HepG2 (cell line): ENCODE results near the gene ZFPL1. TPM values are rescaled to one million over a fixed set of nuclear protein-coding genes. Genes with fewer than 3 reads are reported as not detected.
A peak's percentile ranks its signal among the peaks of the same experiment; 100 is the strongest.

Experiments
- ATF7 ChIP-seq, 2 experiments: fragments of 450-650 bp in 1 of 2; sonication (generic) in 1 of 2; formaldehyde crosslinking in 1 of 2; IDR thresholded peaks; 2 replicates each; pipeline versions ENCODE4 v1.4.0 to v1.6.1; 2016 to 2020; ENCODE audit warnings: antibody characterized with exemption in 1 of 2, mild to moderate bottlenecking in 1 of 2, missing genetic modification reagents in 1 of 2
- GLI4 ChIP-seq: sonication (generic); formaldehyde crosslinking; IDR thresholded peaks from 2 replicates; pipeline ENCODE4 v1.5.1; 2020; ENCODE audit warnings: missing genetic modification reagents, mild to moderate bottlenecking, moderate library complexity, borderline replicate concordance
- HMGXB3 ChIP-seq: sonication (generic); formaldehyde crosslinking; IDR thresholded peaks from 2 replicates; pipeline ENCODE4 v1.4.0; 2020; ENCODE audit warnings: missing genetic modification reagents, borderline replicate concordance
- KAT7 ChIP-seq: IDR thresholded peaks from 2 replicates; pipeline ENCODE4 v1.6.1; 2018; ENCODE audit warnings: borderline replicate concordance, missing compliant biosample characterization
- KLF6 ChIP-seq: IDR thresholded peaks from 2 replicates; pipeline ENCODE4 v1.8.0; 2016; ENCODE audit warnings: missing biosample characterization, missing genetic modification reagents
- KMT2A ChIP-seq: sonication (generic); formaldehyde crosslinking; IDR thresholded peaks from 2 replicates; pipeline ENCODE4 v1.4.0; 2020; ENCODE audit warnings: missing genetic modification reagents
- RBM39 ChIP-seq: fragments of 200-400 bp; formaldehyde crosslinking; IDR thresholded peaks from one replicate; pipeline ENCODE4 v1.6.1; 2018; ENCODE audit warnings: antibody characterized with exemption, mild to moderate bottlenecking, low read depth, low read length; ENCODE audit not compliant: poor library complexity, severe bottlenecking
- RNF2 ChIP-seq: fragments of 450-650 bp; conservative IDR thresholded peaks from 2 replicates; pipeline ENCODE4 v1.6.1; 2016; ENCODE audit warnings: low read depth
- SIX4 ChIP-seq: sonication (generic); formaldehyde crosslinking; IDR thresholded peaks from 2 replicates; pipeline ENCODE4 v1.4.0; 2020; ENCODE audit warnings: missing genetic modification reagents
- SMYD3 ChIP-seq: sonication (generic); formaldehyde crosslinking; IDR thresholded peaks from 2 replicates; pipeline ENCODE4 v1.8.1; 2023; ENCODE audit warnings: mild to moderate bottlenecking, missing genetic modification reagents
- SSRP1 ChIP-seq: IDR thresholded peaks from 2 replicates; pipeline ENCODE4 v1.6.1; 2016; ENCODE audit warnings: control low read depth
- THYN1 ChIP-seq: sonication (generic); formaldehyde crosslinking; IDR thresholded peaks from 2 replicates; pipeline ENCODE4 v1.8.1; 2023; ENCODE audit warnings: low read depth, mild to moderate bottlenecking, moderate library complexity, missing genetic modification reagents, borderline replicate concordance
- ZBTB4 ChIP-seq: sonication (generic); formaldehyde crosslinking; IDR thresholded peaks from 2 replicates; pipeline ENCODE4 v1.4.0; 2020; ENCODE audit warnings: missing genetic modification reagents, mild to moderate bottlenecking, borderline replicate concordance
- polyA plus RNA-seq, 8 experiments: library from polyadenylated mRNA; depleted of rRNA in 3 of 8; stranded (reverse) in 7 of 8; unstranded in 1 of 8; fragments of >200 nt; fragmentation: Illumina TruSeq in 4 of 8; extraction: Trizol in 4 of 8; gene quantifications; 2 replicates each; pipeline versions ENCODE4 v1.2.1 to v1.2.3, GENCODE V29; 2011 to 2016; ENCODE audit warnings: low read depth in 4 of 8, missing spikeins in 1 of 8, mixed read lengths in 1 of 8; ENCODE audit not compliant: insufficient read depth in 1 of 8
- total RNA-seq, 5 experiments: library from RNA; depleted of rRNA; stranded (reverse); fragments of >200 nt; fragmentation: Illumina TruSeq; extraction: Trizol; gene quantifications; 2 replicates each; pipeline ENCODE4 v1.2.3, GENCODE V29; 2016; ENCODE audit warnings: low read depth in 1 of 5
- TF ChIP-seq, protein P1 (sequence below): IDR thresholded peaks from 2 replicates; pipeline ENCODE4 v1.6.1; 2016
- TF ChIP-seq, protein P2 (sequence below): sonication (generic); formaldehyde crosslinking; IDR thresholded peaks from 2 replicates; pipeline ENCODE4 v1.4.0; 2020; ENCODE audit warnings: mild to moderate bottlenecking, missing genetic modification reagents
- TF ChIP-seq, protein P3 (sequence below): IDR thresholded peaks from 2 replicates; pipeline ENCODE4 v1.6.1; 2016; ENCODE audit warnings: control low read depth

Gene ZFPL1
- total and polyA plus RNA-seq, 2 of the 13 experiments (the other 11 are each of a cell fraction or from before 2014, with no cell fraction given): 32.2 to 56.0 TPM

- TF ChIP-seq SSRP1 (CRISPR knock-in tag) (0 out of 2 replicates have a peak, but pooled peaks have one; percentile 25), GLI4 (CRISPR knock-in tag) (no peak), SIX4 (CRISPR knock-in tag) (no peak; the same call in 1 of the 2 replicates), KAT7 (CRISPR knock-in tag) (peak; percentile 71; the same call in 1 of the 2 replicates), KMT2A (peak; percentile 94), ATF7 (IDR thresholded peaks at IDR 0.05) (peak; percentile 63), ATF7 (CRISPR knock-in tag; IDR thresholded peaks at IDR 0.05) (no peak), RNF2 (no peak), SMYD3 (CRISPR knock-in tag) (no peak), RBM39 (no peak), ZBTB4 (CRISPR knock-in tag) (0 out of 2 replicates have a peak, but pooled peaks have one; percentile 57), THYN1 (CRISPR knock-in tag) (no peak), HMGXB3 (peak; percentile 67; the same call in 1 of the 2 replicates), KLF6 (no peak)
- TF ChIP-seq, protein P1, sequence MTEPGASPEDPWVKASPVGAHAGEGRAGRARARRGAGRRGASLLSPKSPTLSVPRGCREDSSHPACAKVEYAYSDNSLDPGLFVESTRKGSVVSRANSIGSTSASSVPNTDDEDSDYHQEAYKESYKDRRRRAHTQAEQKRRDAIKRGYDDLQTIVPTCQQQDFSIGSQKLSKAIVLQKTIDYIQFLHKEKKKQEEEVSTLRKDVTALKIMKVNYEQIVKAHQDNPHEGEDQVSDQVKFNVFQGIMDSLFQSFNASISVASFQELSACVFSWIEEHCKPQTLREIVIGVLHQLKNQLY (CRISPR knock-in tag): no peak
- TF ChIP-seq, protein P2, sequence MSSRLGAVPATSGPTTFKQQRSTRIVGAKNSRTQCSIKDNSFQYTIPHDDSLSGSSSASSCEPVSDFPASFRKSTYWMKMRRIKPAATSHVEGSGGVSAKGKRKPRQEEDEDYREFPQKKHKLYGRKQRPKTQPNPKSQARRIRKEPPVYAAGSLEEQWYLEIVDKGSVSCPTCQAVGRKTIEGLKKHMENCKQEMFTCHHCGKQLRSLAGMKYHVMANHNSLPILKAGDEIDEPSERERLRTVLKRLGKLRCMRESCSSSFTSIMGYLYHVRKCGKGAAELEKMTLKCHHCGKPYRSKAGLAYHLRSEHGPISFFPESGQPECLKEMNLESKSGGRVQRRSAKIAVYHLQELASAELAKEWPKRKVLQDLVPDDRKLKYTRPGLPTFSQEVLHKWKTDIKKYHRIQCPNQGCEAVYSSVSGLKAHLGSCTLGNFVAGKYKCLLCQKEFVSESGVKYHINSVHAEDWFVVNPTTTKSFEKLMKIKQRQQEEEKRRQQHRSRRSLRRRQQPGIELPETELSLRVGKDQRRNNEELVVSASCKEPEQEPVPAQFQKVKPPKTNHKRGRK (CRISPR knock-in tag): no peak
- TF ChIP-seq, protein P3, sequence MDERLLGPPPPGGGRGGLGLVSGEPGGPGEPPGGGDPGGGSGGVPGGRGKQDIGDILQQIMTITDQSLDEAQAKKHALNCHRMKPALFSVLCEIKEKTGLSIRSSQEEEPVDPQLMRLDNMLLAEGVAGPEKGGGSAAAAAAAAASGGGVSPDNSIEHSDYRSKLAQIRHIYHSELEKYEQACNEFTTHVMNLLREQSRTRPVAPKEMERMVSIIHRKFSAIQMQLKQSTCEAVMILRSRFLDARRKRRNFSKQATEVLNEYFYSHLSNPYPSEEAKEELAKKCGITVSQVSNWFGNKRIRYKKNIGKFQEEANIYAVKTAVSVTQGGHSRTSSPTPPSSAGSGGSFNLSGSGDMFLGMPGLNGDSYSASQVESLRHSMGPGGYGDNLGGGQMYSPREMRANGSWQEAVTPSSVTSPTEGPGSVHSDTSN (CRISPR knock-in tag): no peak
Observed at GRCh38 chr11:65083834-65084597, at the start of gene ZFPL1, which contains the start of gene CDCA5 (continued).
